Mucosa of stomach (tissue), 1 donor: ENCODE measurements around the gene ATP2A1.

Source experiments
- H3K27me3 ChIP-seq: one replicate; pipeline ENCODE4 v1.7.0; 2013; ENCODE audit warnings: mild to moderate bottlenecking, low read length; ENCODE audit not compliant: control insufficient read depth, insufficient read depth
- H3K36me3 ChIP-seq: one replicate; pipeline ENCODE4 v1.7.0; 2013; ENCODE audit warnings: low read length; ENCODE audit not compliant: control insufficient read depth, insufficient read depth
- H3K4me1 ChIP-seq: one replicate; pipeline ENCODE4 v1.7.0; 2013; ENCODE audit warnings: mild to moderate bottlenecking, low read length; ENCODE audit not compliant: control insufficient read depth, insufficient read depth
- H3K4me3 ChIP-seq: one replicate; pipeline ENCODE4 v1.7.0; 2013; ENCODE audit warnings: low read length
- H3K9ac ChIP-seq: one replicate; pipeline ENCODE4 v1.7.0; 2013; ENCODE audit warnings: mild to moderate bottlenecking, low read length, moderate library complexity
- H3K9me3 ChIP-seq: one replicate; pipeline ENCODE4 v1.7.0; 2013; ENCODE audit warnings: mild to moderate bottlenecking, low read length, moderate library complexity; ENCODE audit not compliant: control insufficient read depth
- donor health status: Pancreatic carcinoma.

ATP2A1 gene

DNA sequence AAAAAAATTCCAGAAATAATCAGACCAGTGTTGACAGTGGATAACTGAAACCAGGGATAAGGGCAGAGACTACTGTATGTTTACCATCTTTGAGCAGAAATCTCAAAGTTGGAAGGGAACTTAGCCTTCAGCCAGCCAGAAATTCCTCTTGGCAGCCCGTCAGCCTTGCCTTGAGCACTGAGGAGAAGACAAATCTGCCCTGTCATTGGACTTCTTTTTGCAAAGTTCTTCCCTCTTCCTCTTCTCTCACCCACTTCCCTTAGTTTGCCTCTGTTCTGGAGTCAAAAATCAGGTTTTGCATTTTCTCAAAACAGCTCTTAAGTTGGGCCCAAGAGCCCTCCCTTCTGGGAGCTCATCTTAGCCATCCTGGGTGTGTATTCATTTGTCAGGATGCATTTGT, 38.4 kb upstream of the ATP2A1 start:
- H3K4me3 ChIP-seq, result no peak overlapping the region
- no peak overlapping the region for H3K9ac ChIP-seq
- H3K27me3 ChIP-seq, result no peaks in the 10 kb centered on the region
- peaks cover 19% of the 10 kb centered on the region for H3K36me3 ChIP-seq
- no peaks in the 10 kb centered on the region for H3K9me3 ChIP-seq
- peaks cover 3% of the 10 kb centered on the region for H3K4me1 ChIP-seq

DNA sequence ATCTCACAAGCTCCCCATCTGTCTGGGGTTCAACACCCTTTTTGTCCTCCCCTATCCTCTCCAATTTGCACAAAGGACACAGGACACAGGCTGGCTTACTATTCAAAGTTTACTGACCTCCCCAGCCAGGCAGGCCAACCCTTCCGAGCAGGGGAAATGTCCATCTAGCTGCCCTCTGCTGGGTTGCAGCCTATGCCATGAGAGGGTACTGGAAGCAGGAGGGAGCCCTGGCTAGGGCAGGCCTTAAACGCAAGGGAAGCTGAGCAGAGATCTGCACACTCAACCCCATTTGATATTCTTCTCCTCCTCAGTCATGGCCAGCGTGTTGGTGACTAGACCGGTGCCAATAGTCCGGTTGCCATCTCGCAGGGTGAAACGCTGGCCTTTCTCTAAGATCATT, 35.6 kb upstream of the ATP2A1 start:
- Histone ChIP-seq H3K9me3 (no peaks in the 10 kb centered on the region), H3K9ac (no peak overlapping the region), H3K4me1 (peaks cover 21% of the 10 kb centered on the region), H3K4me3 (no peak overlapping the region), H3K36me3 (peaks cover 7% of the 10 kb centered on the region), H3K27me3 (no peaks in the 10 kb centered on the region)

DNA sequence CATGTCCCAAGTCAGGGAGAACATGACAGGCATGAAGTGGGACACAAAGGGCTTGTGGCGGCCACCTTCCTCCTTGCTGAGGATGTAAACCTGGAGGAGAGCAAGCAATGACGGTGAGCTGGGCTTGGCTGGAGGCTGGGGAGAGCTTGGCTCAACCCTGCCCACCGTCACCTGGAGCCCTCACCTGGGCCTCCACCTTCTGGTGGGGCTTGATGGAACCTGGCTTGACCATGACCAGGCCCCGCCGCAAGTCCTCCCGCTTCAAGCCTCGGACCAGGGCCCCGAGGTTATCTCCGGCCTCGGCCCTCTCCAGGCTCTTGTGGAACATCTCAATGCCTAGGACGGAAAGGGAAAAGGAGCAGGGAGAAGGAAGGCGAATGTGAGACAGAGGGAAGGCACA, 34.5 kb upstream of the ATP2A1 start:
- no peak overlapping the region for H3K9ac ChIP-seq
- no peak overlapping the region for H3K4me3 ChIP-seq
- no peaks in the 10 kb centered on the region for H3K27me3 ChIP-seq
- H3K9me3 ChIP-seq, result no peaks in the 10 kb centered on the region
- H3K36me3 ChIP-seq, result peaks cover 7% of the 10 kb centered on the region
- H3K4me1 ChIP-seq, result peaks cover 21% of the 10 kb centered on the region

DNA sequence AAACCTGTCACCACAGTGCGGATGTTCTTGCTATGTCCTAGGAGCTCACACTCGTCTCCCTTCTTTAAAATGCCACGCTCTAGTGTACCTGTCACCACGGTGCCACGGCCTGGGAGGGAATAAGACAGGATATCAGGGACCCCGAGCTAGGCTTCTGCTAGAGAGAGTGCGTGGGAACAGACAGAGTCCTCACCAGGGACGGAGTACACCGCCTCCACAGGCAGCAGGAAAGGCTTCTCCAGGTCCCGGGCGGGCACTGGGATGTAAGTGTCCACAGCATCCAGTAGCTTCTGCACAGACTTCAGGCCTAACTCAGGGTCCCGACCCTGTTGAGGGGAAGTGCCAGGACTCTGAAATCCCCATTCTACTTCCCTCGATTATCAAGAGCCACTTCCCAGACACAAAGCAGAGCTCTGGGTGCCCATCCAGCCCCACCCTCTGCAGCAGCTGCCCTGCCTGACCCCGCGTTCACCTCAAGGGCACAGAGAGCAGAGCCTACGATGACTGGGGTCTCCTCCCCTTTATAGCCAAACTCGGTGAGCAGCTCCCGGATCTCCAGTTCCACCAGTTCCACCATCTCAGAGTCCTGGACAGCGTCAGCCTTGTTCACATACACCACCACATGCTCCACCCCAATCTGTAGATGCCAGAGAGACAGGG, 33.9 kb upstream of the ATP2A1 start:
- no peaks in the 10 kb centered on the region for H3K27me3 ChIP-seq
- no peaks in the 10 kb centered on the region for H3K9me3 ChIP-seq
- H3K4me1 ChIP-seq, result peaks cover 21% of the 10 kb centered on the region
- H3K9ac ChIP-seq, result no peak overlapping the region
- peaks cover 7% of the 10 kb centered on the region for H3K36me3 ChIP-seq
- H3K4me3 ChIP-seq, result no peak overlapping the region

DNA sequence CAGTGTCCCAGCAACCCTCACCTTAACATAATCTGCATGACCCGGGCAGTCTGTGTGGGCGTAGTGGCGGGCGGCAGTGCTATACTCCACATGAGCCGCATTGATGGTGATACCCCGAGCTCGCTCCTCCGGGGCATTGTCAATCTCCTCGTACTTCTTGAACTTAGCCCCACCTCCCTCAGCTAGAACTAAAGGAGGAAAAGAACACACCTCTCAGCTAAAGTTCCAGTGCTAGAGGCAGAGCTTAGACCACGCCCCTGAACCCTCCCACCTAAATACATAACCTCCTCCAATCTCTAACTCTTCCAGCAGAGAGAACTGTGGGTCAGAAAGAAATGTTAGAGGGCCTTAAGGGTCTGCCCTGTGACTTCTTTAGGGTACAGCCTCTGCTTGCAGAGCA, 33.0 kb upstream of the ATP2A1 start:
- Histone ChIP-seq H3K9ac (peak overlapping the region; percentile 92), H3K9me3 (no peaks in the 10 kb centered on the region), H3K4me3 (peak overlapping the region; percentile 89)

GRCh38 chr16:28845761-28846079, 32.6 kb upstream of the ATP2A1 start:
- peaks cover 7% of the 10 kb centered on the region for H3K36me3 ChIP-seq
- no peaks in the 10 kb centered on the region for H3K9me3 ChIP-seq
- H3K4me1 ChIP-seq, result peaks cover 21% of the 10 kb centered on the region
- H3K4me3 ChIP-seq, result peak overlapping the region; percentile 89
- H3K9ac ChIP-seq, result peak overlapping the region; percentile 92
- no peaks in the 10 kb centered on the region for H3K27me3 ChIP-seq

More for the DNA sequence above, 33.0 kb upstream of the ATP2A1 start:
- Histone ChIP-seq H3K36me3 (peaks cover 7% of the 10 kb centered on the region), H3K4me1 (peaks cover 21% of the 10 kb centered on the region), H3K27me3 (no peaks in the 10 kb centered on the region)

- Histone ChIP-seq H3K9me3 (no peaks in the 10 kb centered on the region), H3K27me3 (no peaks in the 10 kb centered on the region), H3K9ac (peak within 1 kb of the TSS; percentile 92), H3K36me3 (peaks cover 7% of the 10 kb centered on the region), H3K4me1 (peaks cover 21% of the 10 kb centered on the region), H3K4me3 (peak within 1 kb of the TSS; percentile 89)
These were observed 32.0 kb upstream of the ATP2A1 start, which contains the start of gene TUFM for GRCh38 chr16:28846080-28846932. Gene TUFM (minus strand): TSS chr16:28846348. CDS start chr16:28846269, 79 bp downstream.

- no peaks in the 10 kb centered on the region for H3K27me3 ChIP-seq
- peak overlapping the region; percentile 92 for H3K9ac ChIP-seq
- peaks cover 7% of the 10 kb centered on the region for H3K36me3 ChIP-seq
- H3K4me1 ChIP-seq, result peaks cover 21% of the 10 kb centered on the region
- peak overlapping the region; percentile 62 for H3K4me3 ChIP-seq
- no peaks in the 10 kb centered on the region for H3K9me3 ChIP-seq
These were observed 31.4 kb upstream of the ATP2A1 start for GRCh38 chr16:28846933-28847273.

- no peaks in the 10 kb centered on the region for H3K27me3 ChIP-seq
- H3K9me3 ChIP-seq, result no peaks in the 10 kb centered on the region
- no peaks in the 10 kb centered on the region for H3K4me1 ChIP-seq
- no peak overlapping the region for H3K4me3 ChIP-seq
- H3K9ac ChIP-seq, result no peak overlapping the region
- no peaks in the 10 kb centered on the region for H3K36me3 ChIP-seq
These were observed 19.9 kb upstream of the ATP2A1 start for GRCh38 chr16:28858421-28858820.

- H3K36me3 ChIP-seq, result no peaks in the 10 kb centered on the region
- H3K4me3 ChIP-seq, result no peak overlapping the region
- H3K9me3 ChIP-seq, result no peaks in the 10 kb centered on the region
- H3K4me1 ChIP-seq, result peaks cover 1% of the 10 kb centered on the region
- H3K27me3 ChIP-seq, result no peaks in the 10 kb centered on the region
- H3K9ac ChIP-seq, result no peak overlapping the region
These were observed 19.0 kb upstream of the ATP2A1 start for GRCh38 chr16:28859326-28859725.

DNA sequence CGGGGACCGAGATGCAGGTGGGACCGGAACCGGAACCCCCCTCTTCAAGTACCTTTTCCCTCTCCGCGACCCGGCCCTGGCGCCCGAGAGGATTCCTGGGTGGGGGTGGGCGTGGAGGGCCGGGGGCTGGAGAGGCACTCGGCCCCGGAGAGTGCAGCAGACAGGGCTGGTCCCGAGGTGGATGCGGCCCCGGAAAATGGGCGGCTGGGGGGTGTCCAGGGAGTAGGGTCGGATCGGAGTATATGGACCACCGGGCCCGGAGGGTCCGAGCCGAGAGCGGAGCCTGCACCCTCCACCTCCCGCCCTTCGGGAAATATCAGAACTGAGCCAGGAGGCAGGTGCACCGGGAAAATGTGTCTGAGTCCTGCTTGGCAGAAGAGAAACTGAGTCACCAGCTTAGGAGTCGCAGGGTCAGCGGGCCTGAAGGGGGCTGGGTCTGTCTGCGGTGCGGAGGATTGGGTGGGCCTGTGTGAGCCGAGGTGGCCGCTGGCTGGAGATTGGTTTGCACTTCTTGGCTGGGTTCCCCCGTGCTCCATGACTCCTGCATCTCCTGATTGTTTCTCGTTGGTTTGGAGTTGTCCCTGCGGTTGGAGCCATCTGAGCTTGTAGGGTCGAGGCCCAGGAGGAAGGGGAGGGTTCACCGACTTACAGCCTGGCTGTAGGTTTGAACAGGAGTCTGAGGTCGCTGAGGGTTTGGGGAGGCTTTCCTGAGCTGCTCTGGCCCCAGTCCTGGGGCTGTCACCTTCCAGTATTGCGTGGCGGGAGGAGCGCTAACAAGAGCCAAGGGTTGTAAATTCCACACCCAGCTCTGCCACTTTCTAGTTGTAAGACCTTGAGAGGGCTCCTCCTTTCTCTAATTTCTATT, 14.1 kb upstream of the ATP2A1 start:
- peaks cover 5% of the 10 kb centered on the region for H3K36me3 ChIP-seq
- H3K4me1 ChIP-seq, result peaks cover 14% of the 10 kb centered on the region
- H3K27me3 ChIP-seq, result no peaks in the 10 kb centered on the region
- peak overlapping the region; percentile 80 for H3K4me3 ChIP-seq
- H3K9ac ChIP-seq, result peak overlapping the region; percentile 97
- no peaks in the 10 kb centered on the region for H3K9me3 ChIP-seq
